IMR-90 (cell line): ENCODE data around the gene NIPBL. TPM values are rescaled to one million over a fixed set of nuclear protein-coding genes. Genes with fewer than 3 reads are reported as not detected.

Experiments
- ATAC-seq: fragments of 200-7000 bp; cut with Tn5 transposase; 2 replicates; pipeline ENCODE4 v1.9.1; 2020; ENCODE audit warnings: low read depth, mild to moderate bottlenecking, moderate library complexity
- BruUV-seq: library from RNA; stranded (reverse); fragments of 400-500 nt; replicated peaks from 2 replicates; lab custom pipeline; 2021; lab: Mats Ljungman, UMichigan
- CTCF ChIA-PET: fragments of 300-600 bp; formaldehyde crosslinking; extraction: SDS; loops from one replicate; lab custom pipeline; 2021; ENCODE audit warnings: antibody characterized with exemption; lab: Yijun Ruan, JAX
- POLR2A ChIA-PET: fragments of 300-600 bp; sonication (Branson Sonifier 250); formaldehyde crosslinking; loops from one replicate; lab custom pipeline; 2022; ENCODE audit warnings: antibody characterized with exemption; ENCODE audit not compliant: unreplicated experiment; lab: Charles Lee
- DNase-seq: peaks from one replicate; pipeline ENCODE4 v3.0.0; 2013
- H2AFZ ChIP-seq: replicated peaks from 2 replicates; pipeline ENCODE3; 2013; ENCODE audit warnings: low read length, mild to moderate bottlenecking; ENCODE audit not compliant: poor library complexity
- H2AK5ac ChIP-seq: 2 replicates; pipeline ENCODE4 v1.6.1; 2013; ENCODE audit warnings: low read depth, low read length, inconsistent platforms
- H2AK9ac ChIP-seq: replicated peaks from 2 replicates; pipeline ENCODE3; 2013; ENCODE audit warnings: mild to moderate bottlenecking, low read depth, low read length, moderate library complexity; ENCODE audit not compliant: poor library complexity
- H2BK120ac ChIP-seq: 2 replicates; pipeline ENCODE4 v1.6.1; 2013; ENCODE audit warnings: low read depth, low read length, inconsistent platforms
- H2BK15ac ChIP-seq: 3 replicates; pipeline ENCODE4 v1.6.1; 2013; ENCODE audit warnings: low read depth, low read length, inconsistent platforms
- H2BK20ac ChIP-seq: 2 replicates; pipeline ENCODE4 v1.6.1; 2013; ENCODE audit warnings: low read depth, mild to moderate bottlenecking, inconsistent platforms, low read length, moderate library complexity
- H2BK5ac ChIP-seq: 2 replicates; pipeline ENCODE4 v1.6.1; 2013; ENCODE audit warnings: mild to moderate bottlenecking, low read depth, low read length, inconsistent platforms; ENCODE audit not compliant: poor library complexity, severe bottlenecking
- H3K14ac ChIP-seq: replicated peaks from 2 replicates; pipeline ENCODE4 v1.6.1; 2013; ENCODE audit warnings: low read depth, low read length, inconsistent platforms
- H3K18ac ChIP-seq: 2 replicates; pipeline ENCODE4 v1.6.1; 2013; ENCODE audit warnings: low read depth, low read length, control low read depth
- H3K23ac ChIP-seq: 2 replicates; pipeline ENCODE4 v1.6.1; 2013; ENCODE audit warnings: low read depth, low read length, inconsistent platforms
- H3K27ac ChIP-seq: 2 replicates; pipeline ENCODE4 v1.5.1; 2013; ENCODE audit warnings: mild to moderate bottlenecking, control low read depth, low read length; ENCODE audit not compliant: insufficient read depth
- H3K27me3 ChIP-seq: 2 replicates; pipeline ENCODE4 v1.6.1; 2013; ENCODE audit warnings: low read length; ENCODE audit not compliant: control insufficient read depth, insufficient read depth
- H3K36me3 ChIP-seq: 2 replicates; pipeline ENCODE4 v1.6.1; 2013; ENCODE audit warnings: low read length, mixed read lengths; ENCODE audit not compliant: control insufficient read depth, insufficient read depth
- H3K4ac ChIP-seq: 2 replicates; pipeline ENCODE4 v1.6.1; 2013; ENCODE audit warnings: low read depth, low read length, inconsistent platforms
- H3K4me1 ChIP-seq: 2 replicates; pipeline ENCODE4 v1.6.1; 2013; ENCODE audit warnings: low read length, mixed read lengths; ENCODE audit not compliant: control insufficient read depth, insufficient read depth
- H3K4me2 ChIP-seq: 2 replicates; pipeline ENCODE4 v1.6.1; 2013; ENCODE audit warnings: low read depth, mild to moderate bottlenecking, control low read depth, low read length, moderate library complexity
- H3K4me3 ChIP-seq: 2 replicates; pipeline ENCODE4 v1.5.1; 2013; ENCODE audit warnings: low read depth, mild to moderate bottlenecking, control low read depth, low read length, moderate library complexity; ENCODE audit not compliant: insufficient read depth
- H3K56ac ChIP-seq: 2 replicates; pipeline ENCODE4 v1.6.1; 2013; ENCODE audit warnings: low read length, inconsistent platforms; ENCODE audit not compliant: insufficient read depth; ENCODE audit errors: extremely low read depth
- H3K79me1 ChIP-seq, 2 experiments: 2 replicates each; pipeline ENCODE4 v1.6.1; 2013; ENCODE audit warnings: low read length in 2 of 2, inconsistent platforms in 1 of 2, low read depth in 1 of 2
- H3K9ac ChIP-seq: 2 replicates; pipeline ENCODE4 v1.6.1; 2013; ENCODE audit warnings: low read depth, low read length, control low read depth
- H3K9me1 ChIP-seq: 2 replicates; pipeline ENCODE4 v1.6.1; 2013; ENCODE audit warnings: low read length, inconsistent platforms; ENCODE audit not compliant: insufficient read depth
- H3K9me3 ChIP-seq: 2 replicates; pipeline ENCODE4 v1.6.1; 2013; ENCODE audit warnings: low read length; ENCODE audit not compliant: control insufficient read depth, insufficient read depth
- H4K20me1 ChIP-seq: 2 replicates; pipeline ENCODE4 v1.6.1; 2013; ENCODE audit warnings: low read length, inconsistent platforms; ENCODE audit not compliant: insufficient read depth
- H4K5ac ChIP-seq: 2 replicates; pipeline ENCODE4 v1.6.1; 2013; ENCODE audit warnings: mild to moderate bottlenecking, low read depth, low read length, control low read depth
- H4K8ac ChIP-seq, 2 experiments: 2 replicates each; pipeline ENCODE4 v1.6.1; 2013; ENCODE audit warnings: low read depth in 2 of 2, low read length in 2 of 2, control low read depth in 1 of 2, inconsistent platforms in 1 of 2
- H4K91ac ChIP-seq: 2 replicates; pipeline ENCODE4 v1.6.1; 2013; ENCODE audit warnings: low read depth, low read length, inconsistent platforms; ENCODE audit not compliant: insufficient read depth
- BHLHE40 ChIP-seq: fragments of 150-350 bp; IDR thresholded peaks from 2 replicates; pipeline ENCODE4 v1.6.1; 2016; ENCODE audit warnings: mild to moderate bottlenecking, low read depth, low read length
- CEBPB ChIP-seq: IDR thresholded peaks from 2 replicates; pipeline ENCODE4 v1.6.1; 2012; ENCODE audit warnings: low read depth, low read length, improper control_type of control experiment
- CHD1 ChIP-seq: IDR thresholded peaks from 2 replicates; pipeline ENCODE4 v1.6.1; 2012; ENCODE audit warnings: low read depth, low read length, improper control_type of control experiment
- FOS ChIP-seq: fragments of 150-350 bp; IDR thresholded peaks from 2 replicates; pipeline ENCODE4 v1.6.1; 2016; ENCODE audit warnings: low read depth, low read length
- MAFK ChIP-seq: IDR thresholded peaks from 2 replicates; pipeline ENCODE4 v1.6.1; 2012; ENCODE audit warnings: low read depth, low read length, improper control_type of control experiment
- MAZ ChIP-seq: IDR thresholded peaks from 2 replicates; pipeline ENCODE4 v1.6.1; 2012; ENCODE audit warnings: low read depth, mild to moderate bottlenecking, low read length, improper control_type of control experiment, moderate library complexity, borderline replicate concordance
- MXI1 ChIP-seq: IDR thresholded peaks from 2 replicates; pipeline ENCODE4 v1.6.1; 2012; ENCODE audit warnings: low read depth, mild to moderate bottlenecking, low read length, moderate library complexity, borderline replicate concordance
- NFE2L2 ChIP-seq: fragments of 150-350 bp; IDR thresholded peaks from 2 replicates; pipeline ENCODE4 v1.6.1; 2016; ENCODE audit warnings: low read depth, mild to moderate bottlenecking, low read length
- POLR2A ChIP-seq: IDR thresholded peaks from 2 replicates; pipeline ENCODE4 v1.6.1; 2012; ENCODE audit warnings: mild to moderate bottlenecking, low read depth, low read length
- RAD21 ChIP-seq: IDR thresholded peaks from 2 replicates; pipeline ENCODE4 v1.6.1; 2012; ENCODE audit warnings: low read length, improper control_type of control experiment
- RCOR1 ChIP-seq: IDR thresholded peaks from 2 replicates; pipeline ENCODE4 v1.6.1; 2012; ENCODE audit warnings: mild to moderate bottlenecking, low read length, improper control_type of control experiment; ENCODE audit not compliant: insufficient replicate concordance
- RFX5 ChIP-seq: IDR thresholded peaks from 2 replicates; pipeline ENCODE4 v1.8.0; 2012; ENCODE audit warnings: low read depth, mild to moderate bottlenecking, low read length, moderate library complexity
- SMC3 ChIP-seq: fragments of 150-350 bp; IDR thresholded peaks from 2 replicates; pipeline ENCODE4 v1.6.1; 2016; ENCODE audit warnings: low read depth, mild to moderate bottlenecking, antibody characterized with exemption, low read length, moderate library complexity
- WGBS, 2 experiments: methylation state at CpG; one replicate each; pipeline versions ENCODE4 v1.1.5 to v1.1.7; 2013; ENCODE audit warnings: missing lambda C conversion rate in 2 of 2; ENCODE audit not compliant: insufficient read length in 1 of 2; ENCODE audit errors: extremely low coverage in 2 of 2; 5-methylcytosine and 5-hydroxymethylcytosine counted together
- dilution Hi-C: fragments of 300-500 bp; cut with HindIII; formaldehyde crosslinking; loops from one replicate; pipeline ENCODE4 v1.14.3; 2018; ENCODE audit warnings: low sequenced_read_pairs; ENCODE audit not compliant: unreplicated experiment
- in situ Hi-C: fragments of 300-500 bp; cut with MboI; formaldehyde crosslinking; loops from 3 replicates; pipeline ENCODE4 v1.14.3; 2019; ENCODE audit warnings: low sequenced_read_pairs, inconsistent platforms, mixed read lengths
- intact Hi-C: fragments of 100-400 bp; cut with micrococcal nuclease; formaldehyde crosslinking; loops from 2 replicates; pipeline ENCODE4 v1.10.0; 2022
- polyA plus RNA-seq, 3 experiments: library from polyadenylated mRNA; depleted of rRNA; stranded (reverse); fragments of >200 nt; gene quantifications; 2 replicates each; pipeline ENCODE4 v1.2.3, GENCODE V29; 2012; ENCODE audit warnings: low replicate concordance in 1 of 3
- total RNA-seq: library from RNA; depleted of rRNA; stranded (reverse); fragments of >200 nt; gene quantifications from 2 replicates; pipeline ENCODE4 v1.2.3, GENCODE V29; 2012
- TF ChIP-seq, protein P1 (sequence below): fragments of 150-350 bp; IDR thresholded peaks from 2 replicates; pipeline ENCODE4 v1.6.1; 2017; ENCODE audit warnings: mild to moderate bottlenecking, antibody characterized with exemption, low read length, low read depth
- TF ChIP-seq, protein P2 (sequence below): conservative IDR thresholded peaks from 2 replicates; pipeline ENCODE4 v1.5.1; 2012; ENCODE audit warnings: mild to moderate bottlenecking, low read depth, low read length, improper control_type of control experiment
- TF ChIP-seq, protein P3 (sequence below): fragments of 150-350 bp; IDR thresholded peaks from 2 replicates; pipeline ENCODE4 v1.6.1; 2016; ENCODE audit warnings: low read depth, mild to moderate bottlenecking, low read length, moderate library complexity, borderline replicate concordance

Gene NIPBL
- total and polyA plus RNA-seq, 2 of the 4 experiments (the other 2 are of a cell fraction) = 8.4 to 46.4 TPM

DNA sequence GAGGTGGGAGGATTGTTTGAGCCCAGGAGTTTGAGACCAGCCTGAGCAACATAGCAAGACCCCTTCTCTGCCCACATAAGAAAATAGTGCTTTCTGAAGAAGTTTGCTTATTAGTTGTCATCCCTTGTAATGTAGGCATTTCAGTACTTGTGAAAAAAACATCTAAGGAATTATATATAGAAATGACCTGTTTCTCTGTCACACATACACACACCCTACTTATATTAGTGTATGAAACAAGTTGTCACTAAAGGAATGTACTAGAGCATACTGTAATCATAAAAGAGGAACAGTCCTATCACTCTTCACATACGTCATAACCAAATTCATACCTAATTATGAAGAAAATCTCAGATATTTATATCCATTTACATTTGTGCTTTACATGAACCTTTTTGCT, 122.0 kb downstream of the NIPBL start:
- Histone ChIP-seq H3K27ac (no peak overlapping the region), H4K8ac (no peak overlapping the region), H2BK15ac (no peak overlapping the region), H3K14ac (no peak overlapping the region), H3K4me3 (no peak overlapping the region), H3K27me3 (no peaks in the 10 kb centered on the region), H2AK9ac (no peak overlapping the region), H3K79me1 (peaks cover 10 to 11% of the 10 kb centered on the region in 2 experiments; a peak in 3 of 4 replicates), H3K4me1 (no peaks in the 10 kb centered on the region), H3K56ac (no peak overlapping the region), H3K9me1 (no peaks in the 10 kb centered on the region), H3K18ac (no peak overlapping the region), H2BK20ac (no peak overlapping the region), H2AK5ac (no peak overlapping the region), H2BK120ac (no peak overlapping the region), H2BK5ac (no peak overlapping the region), H3K4me2 (no peak overlapping the region), H4K91ac (no peak overlapping the region), H3K9me3 (no peaks in the 10 kb centered on the region), H3K4ac (no peak overlapping the region), H3K36me3 (peaks cover 10% of the 10 kb centered on the region), H3K9ac (no peak overlapping the region), H3K23ac (no peak overlapping the region), H4K5ac (no peak overlapping the region), H4K20me1 (no peaks in the 10 kb centered on the region), H2AFZ (no peak overlapping the region)
- dilution Hi-C loops = no loop called here
- no CpG with 5 or more reads among the region's 1 CpG for WGBS, 2 experiments
- in situ Hi-C loops = no loop called here
- BruUV-seq = no TSS peak
- ATAC-seq = no peak
- DNase-seq = no peak
- intact Hi-C loops = no loop called here
- no peak for TF ChIP-seq MAZ
- TF ChIP-seq MAFK = no peak
- TF ChIP-seq CHD1 = no peak
- no peak for TF ChIP-seq RCOR1
- no peak for TF ChIP-seq POLR2A
- TF ChIP-seq FOS = no peak
- TF ChIP-seq MXI1 = no peak
- TF ChIP-seq SMC3 = no peak
- TF ChIP-seq BHLHE40 = no peak
- no peak for TF ChIP-seq RFX5
- no peak for TF ChIP-seq NFE2L2
- TF ChIP-seq, protein P1, sequence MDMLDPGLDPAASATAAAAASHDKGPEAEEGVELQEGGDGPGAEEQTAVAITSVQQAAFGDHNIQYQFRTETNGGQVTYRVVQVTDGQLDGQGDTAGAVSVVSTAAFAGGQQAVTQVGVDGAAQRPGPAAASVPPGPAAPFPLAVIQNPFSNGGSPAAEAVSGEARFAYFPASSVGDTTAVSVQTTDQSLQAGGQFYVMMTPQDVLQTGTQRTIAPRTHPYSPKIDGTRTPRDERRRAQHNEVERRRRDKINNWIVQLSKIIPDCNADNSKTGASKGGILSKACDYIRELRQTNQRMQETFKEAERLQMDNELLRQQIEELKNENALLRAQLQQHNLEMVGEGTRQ = no peak
- TF ChIP-seq CEBPB = no peak
- no peak for TF ChIP-seq RAD21
- TF ChIP-seq, protein P2, sequence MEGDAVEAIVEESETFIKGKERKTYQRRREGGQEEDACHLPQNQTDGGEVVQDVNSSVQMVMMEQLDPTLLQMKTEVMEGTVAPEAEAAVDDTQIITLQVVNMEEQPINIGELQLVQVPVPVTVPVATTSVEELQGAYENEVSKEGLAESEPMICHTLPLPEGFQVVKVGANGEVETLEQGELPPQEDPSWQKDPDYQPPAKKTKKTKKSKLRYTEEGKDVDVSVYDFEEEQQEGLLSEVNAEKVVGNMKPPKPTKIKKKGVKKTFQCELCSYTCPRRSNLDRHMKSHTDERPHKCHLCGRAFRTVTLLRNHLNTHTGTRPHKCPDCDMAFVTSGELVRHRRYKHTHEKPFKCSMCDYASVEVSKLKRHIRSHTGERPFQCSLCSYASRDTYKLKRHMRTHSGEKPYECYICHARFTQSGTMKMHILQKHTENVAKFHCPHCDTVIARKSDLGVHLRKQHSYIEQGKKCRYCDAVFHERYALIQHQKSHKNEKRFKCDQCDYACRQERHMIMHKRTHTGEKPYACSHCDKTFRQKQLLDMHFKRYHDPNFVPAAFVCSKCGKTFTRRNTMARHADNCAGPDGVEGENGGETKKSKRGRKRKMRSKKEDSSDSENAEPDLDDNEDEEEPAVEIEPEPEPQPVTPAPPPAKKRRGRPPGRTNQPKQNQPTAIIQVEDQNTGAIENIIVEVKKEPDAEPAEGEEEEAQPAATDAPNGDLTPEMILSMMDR = no peak
- TF ChIP-seq, protein P3, sequence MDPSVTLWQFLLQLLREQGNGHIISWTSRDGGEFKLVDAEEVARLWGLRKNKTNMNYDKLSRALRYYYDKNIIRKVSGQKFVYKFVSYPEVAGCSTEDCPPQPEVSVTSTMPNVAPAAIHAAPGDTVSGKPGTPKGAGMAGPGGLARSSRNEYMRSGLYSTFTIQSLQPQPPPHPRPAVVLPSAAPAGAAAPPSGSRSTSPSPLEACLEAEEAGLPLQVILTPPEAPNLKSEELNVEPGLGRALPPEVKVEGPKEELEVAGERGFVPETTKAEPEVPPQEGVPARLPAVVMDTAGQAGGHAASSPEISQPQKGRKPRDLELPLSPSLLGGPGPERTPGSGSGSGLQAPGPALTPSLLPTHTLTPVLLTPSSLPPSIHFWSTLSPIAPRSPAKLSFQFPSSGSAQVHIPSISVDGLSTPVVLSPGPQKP = no peak
- ChIA-PET POLR2A (no interaction called here), CTCF (interaction anchor here (1.0 kb wide), 1 partner anchor 10 kb away, joined by 3 read pairs; no protein-coding TSS in a partner anchor)
